Measurements from ENCODE around the gene WHRN.
A peak's percentile ranks its signal among the peaks of the same experiment; 100 is the strongest.

Gene WHRN

GRCh38 chr9:114503522-114504340 lies 1.5 kb downstream of the WHRN start:
- Histone ChIP-seq H3K4me1 (ENCODE audit: control insufficient read depth in 1 of 2, insufficient read depth in 1 of 2, low read depth in 1 of 2, low read length in 1 of 2) (peaks cover 8 to 21% of the 10 kb centered on the region in 2 experiments), H3K27me3 (peaks cover 100% of the 10 kb centered on the region), H3K4me3 (ENCODE audit: low read depth in 1 of 2, low read length in 1 of 2) (peak overlapping the region; percentile 58 to 67), H3K9me3 (no peaks in the 10 kb centered on the region), H3K36me3 (no peaks in the 10 kb centered on the region), H3K27ac (no peak overlapping the region)
- TF ChIP-seq, protein P1, sequence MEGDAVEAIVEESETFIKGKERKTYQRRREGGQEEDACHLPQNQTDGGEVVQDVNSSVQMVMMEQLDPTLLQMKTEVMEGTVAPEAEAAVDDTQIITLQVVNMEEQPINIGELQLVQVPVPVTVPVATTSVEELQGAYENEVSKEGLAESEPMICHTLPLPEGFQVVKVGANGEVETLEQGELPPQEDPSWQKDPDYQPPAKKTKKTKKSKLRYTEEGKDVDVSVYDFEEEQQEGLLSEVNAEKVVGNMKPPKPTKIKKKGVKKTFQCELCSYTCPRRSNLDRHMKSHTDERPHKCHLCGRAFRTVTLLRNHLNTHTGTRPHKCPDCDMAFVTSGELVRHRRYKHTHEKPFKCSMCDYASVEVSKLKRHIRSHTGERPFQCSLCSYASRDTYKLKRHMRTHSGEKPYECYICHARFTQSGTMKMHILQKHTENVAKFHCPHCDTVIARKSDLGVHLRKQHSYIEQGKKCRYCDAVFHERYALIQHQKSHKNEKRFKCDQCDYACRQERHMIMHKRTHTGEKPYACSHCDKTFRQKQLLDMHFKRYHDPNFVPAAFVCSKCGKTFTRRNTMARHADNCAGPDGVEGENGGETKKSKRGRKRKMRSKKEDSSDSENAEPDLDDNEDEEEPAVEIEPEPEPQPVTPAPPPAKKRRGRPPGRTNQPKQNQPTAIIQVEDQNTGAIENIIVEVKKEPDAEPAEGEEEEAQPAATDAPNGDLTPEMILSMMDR (IDR thresholded peaks at IDR 0.05) = no peak

DNA sequence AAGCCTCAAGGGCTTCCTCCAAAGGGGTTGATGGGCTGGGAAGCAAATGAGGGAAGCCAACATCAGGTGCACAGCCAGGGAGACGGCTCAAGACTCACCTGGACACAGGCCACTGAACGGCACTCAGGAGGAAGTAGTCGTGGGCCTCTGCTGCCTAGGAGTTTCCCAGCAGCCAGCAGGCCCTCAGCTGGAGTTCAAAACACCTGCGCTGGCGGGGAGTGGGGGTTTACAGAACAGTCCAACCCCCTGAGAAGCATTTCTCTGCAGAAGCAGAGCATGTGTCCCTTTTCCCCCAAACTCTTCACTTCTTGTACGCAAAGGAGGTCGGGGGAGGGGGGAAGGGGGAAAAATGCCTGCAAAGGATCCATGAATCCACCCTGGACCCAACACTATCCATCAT lies 2.3 kb downstream of the WHRN start:
- TF ChIP-seq, protein P1 (IDR thresholded peaks at IDR 0.05) = no peak
- Histone ChIP-seq H3K4me3 (ENCODE audit: low read depth in 1 of 2, low read length in 1 of 2) (no peak overlapping the region), H3K4me1 (ENCODE audit: control insufficient read depth in 1 of 2, insufficient read depth in 1 of 2, low read depth in 1 of 2, low read length in 1 of 2) (peaks cover 8 to 21% of the 10 kb centered on the region in 2 experiments), H3K27me3 (peaks cover 94% of the 10 kb centered on the region), H3K36me3 (no peaks in the 10 kb centered on the region), H3K9me3 (no peaks in the 10 kb centered on the region), H3K27ac (no peak overlapping the region)

DNA sequence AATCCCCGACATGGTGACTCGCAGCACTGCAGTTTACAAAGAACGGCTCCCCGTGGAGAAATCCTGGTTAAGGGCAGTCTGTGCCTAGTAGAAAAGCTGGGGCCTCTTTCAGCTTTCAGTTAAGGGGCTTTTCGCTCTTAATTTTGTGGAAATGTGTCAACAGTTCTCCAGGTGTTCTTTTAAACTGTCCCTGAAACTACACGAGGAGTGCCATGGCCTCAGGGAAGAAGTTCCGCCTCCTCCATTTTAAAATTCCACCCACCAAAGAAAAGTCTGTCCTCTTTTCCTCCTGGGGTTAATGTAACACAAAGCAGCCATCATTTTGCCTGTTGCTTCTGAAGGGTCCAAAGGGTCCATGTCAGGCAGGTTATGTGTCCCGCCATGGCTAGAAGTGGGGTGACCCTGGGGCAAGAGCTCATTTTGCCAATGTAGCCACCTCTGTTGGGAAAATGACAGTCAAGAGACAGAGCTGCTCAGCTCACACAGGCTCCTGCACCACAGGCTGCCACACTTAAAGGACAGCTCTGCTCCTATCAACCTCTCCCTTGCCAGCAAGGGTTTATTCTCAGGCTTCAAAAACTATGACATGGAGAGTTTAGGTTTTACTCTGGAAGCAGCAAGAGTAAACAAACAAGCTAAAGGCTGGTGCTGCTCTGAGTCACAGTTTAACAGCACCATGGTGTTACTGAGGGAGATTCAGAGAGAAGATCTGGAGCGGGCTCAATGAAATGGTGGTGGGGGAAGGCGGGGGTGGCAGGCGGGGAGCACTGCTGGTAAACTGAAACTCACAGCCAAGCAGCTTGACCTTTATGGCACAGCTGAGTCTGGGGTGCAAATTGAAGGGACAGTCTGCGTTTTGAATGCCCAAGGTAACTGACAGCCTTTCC lies 3.2 kb downstream of the WHRN start:
- Histone ChIP-seq H3K36me3 (no peaks in the 10 kb centered on the region), H3K27me3 (peaks cover 84% of the 10 kb centered on the region)

DNA sequence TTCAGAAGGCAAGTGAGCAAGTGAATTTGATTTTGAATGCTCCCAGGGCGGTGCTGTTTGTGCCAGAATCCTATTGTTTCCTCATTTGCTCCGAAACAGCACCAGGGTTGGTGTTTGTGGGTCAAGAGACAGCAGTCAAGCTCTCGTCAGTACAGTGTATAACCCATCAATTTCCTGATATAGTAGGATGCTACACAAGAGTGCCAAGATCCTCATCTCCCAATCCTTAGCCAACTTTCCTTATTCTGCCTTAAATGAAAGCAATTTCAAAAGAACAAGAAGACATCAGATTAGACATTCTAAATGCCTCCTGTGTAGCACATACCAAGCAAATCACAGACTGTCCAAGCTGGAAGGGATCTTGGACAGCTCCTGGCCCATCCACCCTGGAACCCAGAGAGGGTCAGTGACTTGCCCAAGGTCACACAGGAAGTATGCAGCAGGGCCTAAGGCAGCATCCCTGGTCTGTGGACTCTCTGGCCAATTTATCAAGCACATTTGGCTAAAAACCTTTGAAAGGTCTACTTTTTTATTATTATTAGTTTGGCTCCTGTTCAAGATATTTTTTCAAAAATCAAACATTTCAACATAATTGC lies 4.5 kb downstream of the WHRN start:
- TF ChIP-seq, protein P1 (IDR thresholded peaks at IDR 0.05) = no peak
- Histone ChIP-seq H3K36me3 (no peaks in the 10 kb centered on the region), H3K4me3 (ENCODE audit: low read depth in 1 of 2, low read length in 1 of 2) (no peak overlapping the region), H3K27me3 (peaks cover 72% of the 10 kb centered on the region), H3K4me1 (ENCODE audit: control insufficient read depth in 1 of 2, insufficient read depth in 1 of 2, low read depth in 1 of 2, low read length in 1 of 2) (peaks cover 12 to 24% of the 10 kb centered on the region in 2 experiments), H3K9me3 (no peaks in the 10 kb centered on the region), H3K27ac (no peak overlapping the region)

More for the DNA sequence above, 3.2 kb downstream of the WHRN start:
- no peak overlapping the region for H3K4me3 ChIP-seq (ENCODE audit: low read depth in 1 of 2, low read length in 1 of 2)
- no peaks in the 10 kb centered on the region for H3K9me3 ChIP-seq
- TF ChIP-seq, protein P1 (IDR thresholded peaks at IDR 0.05) = no peak
- no peak overlapping the region for H3K27ac ChIP-seq
- peaks cover 10 to 22% of the 10 kb centered on the region in 2 experiments for H3K4me1 ChIP-seq (ENCODE audit: control insufficient read depth in 1 of 2, insufficient read depth in 1 of 2, low read depth in 1 of 2, low read length in 1 of 2)

GRCh38 chr9:114499941-114500696 lies 5.2 kb downstream of the WHRN start:
- Histone ChIP-seq H3K27ac (no peak overlapping the region), H3K36me3 (no peaks in the 10 kb centered on the region), H3K4me3 (ENCODE audit: low read depth in 1 of 2, low read length in 1 of 2) (no peak overlapping the region), H3K4me1 (ENCODE audit: control insufficient read depth in 1 of 2, insufficient read depth in 1 of 2, low read depth in 1 of 2, low read length in 1 of 2) (peaks cover 8 to 17% of the 10 kb centered on the region in 2 experiments), H3K27me3 (peaks cover 68% of the 10 kb centered on the region), H3K9me3 (no peaks in the 10 kb centered on the region)
- TF ChIP-seq, protein P1 (IDR thresholded peaks at IDR 0.05) = no peak
